HG03378 (cell line): Measurements from ENCODE around the gene MMP14.
"Not testable (repeated sequence)": the region's sequence is repeated elsewhere in the genome, so short reads cannot be mapped to it uniquely, and the experiment has no call there.

Experiments used
- ATAC-seq: cut with Tn5 transposase; IDR thresholded peaks from one replicate; pipeline ENCODE4 v1.9.1; 2021; ENCODE audit warnings: mild to moderate bottlenecking, moderate library complexity; ENCODE audit not compliant: unreplicated experiment

Gene MMP14

GRCh38 chr14:22856428-22856827, 20.0 kb downstream of the MMP14 start:
- no peak for ATAC-seq

- not testable (repeated sequence) for ATAC-seq
Measured at GRCh38 chr14:22860377-22860776, 24.0 kb downstream of the MMP14 start.

GRCh38 chr14:22861651-22862050, 25.3 kb downstream of the MMP14 start:
- ATAC-seq: no peak

DNA sequence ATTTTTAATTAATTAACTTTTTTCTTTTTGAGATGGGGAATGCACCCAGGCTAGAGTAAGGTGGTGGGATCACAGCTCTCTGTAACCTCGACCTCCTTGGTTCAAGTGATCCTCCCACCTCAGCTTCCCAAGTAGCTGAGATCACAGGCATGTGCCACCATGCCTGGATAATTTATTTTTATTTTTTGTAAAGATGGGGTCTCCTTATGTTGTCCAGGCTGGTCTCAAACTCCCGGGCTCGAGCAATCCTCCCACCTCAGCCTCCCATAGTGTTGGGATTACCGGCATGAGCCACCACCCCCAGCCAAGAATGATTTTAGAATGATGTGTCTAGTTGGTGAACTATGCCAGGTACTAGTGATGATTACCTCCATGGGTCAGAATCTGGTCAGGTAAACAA, 28.6 kb downstream of the MMP14 start:
- no peak for ATAC-seq

GRCh38 chr14:22865424-22866405, 29.3 kb downstream of the MMP14 start:
- ATAC-seq: no peak

DNA sequence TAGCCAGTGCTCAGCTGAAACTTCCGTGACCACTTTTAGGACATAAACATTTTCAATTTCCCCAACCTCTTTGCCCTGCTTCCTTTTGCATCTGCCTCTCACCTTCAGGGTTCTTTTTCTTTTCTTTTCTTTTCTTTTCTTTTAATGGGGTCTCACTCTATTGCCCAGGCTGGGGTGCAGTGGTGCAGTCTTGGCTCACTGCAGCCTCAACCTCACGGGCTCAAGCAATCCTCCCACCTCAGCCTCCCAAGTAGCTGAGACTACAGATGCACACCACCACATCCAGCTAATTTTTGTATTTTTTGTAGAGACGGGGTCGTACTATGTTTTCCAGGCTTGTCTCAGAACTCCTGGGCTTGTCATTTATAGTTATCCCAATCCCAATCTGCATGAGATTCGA, 30.5 kb downstream of the MMP14 start:
- no peak for ATAC-seq

- peak; percentile 53 for ATAC-seq
Measured at GRCh38 chr14:22870811-22871223, 34.4 kb downstream of the MMP14 start.

DNA sequence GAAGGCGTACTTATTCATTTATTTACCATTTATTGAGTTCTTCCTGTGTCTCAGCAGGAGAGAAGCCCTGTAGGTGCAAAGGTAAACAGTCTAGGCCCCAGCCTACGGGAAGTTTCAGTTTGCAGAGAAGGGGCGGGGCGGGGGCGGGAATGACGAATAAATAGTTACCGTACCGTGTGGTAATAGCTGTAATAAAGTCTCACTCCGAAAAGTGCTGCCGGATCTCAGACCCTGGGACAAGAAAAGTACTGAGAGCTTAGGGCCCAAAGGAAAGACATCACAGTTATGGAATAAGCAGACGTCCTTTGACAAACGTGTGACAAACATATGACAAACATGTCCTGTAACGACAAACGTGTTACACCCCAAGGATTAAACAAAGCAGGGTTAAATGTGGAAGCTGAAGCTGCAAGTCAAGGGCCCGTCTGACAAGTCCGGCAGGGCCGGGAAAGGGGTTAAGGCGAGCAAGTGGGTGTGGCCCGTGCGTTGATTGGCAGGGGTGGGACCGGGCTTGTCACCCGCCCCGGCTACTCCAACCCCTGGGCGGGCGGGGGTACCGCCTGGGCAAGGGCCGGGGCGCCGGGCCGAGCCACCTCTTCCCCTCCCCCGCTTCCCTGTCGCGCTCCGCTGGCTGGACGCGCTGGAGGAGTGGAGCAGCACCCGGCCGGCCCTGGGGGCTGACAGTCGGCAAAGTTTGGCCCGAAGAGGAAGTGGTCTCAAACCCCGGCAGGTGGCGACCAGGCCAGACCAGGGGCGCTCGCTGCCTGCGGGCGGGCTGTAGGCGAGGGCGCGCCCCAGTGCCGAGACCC, 35.0 kb downstream of the MMP14 start, which contains the start of gene LRP10:
Gene LRP10, plus strand, starts transcription at position 517 of the 809 bp plus-strand sequence. CDS start 564 bp downstream, outside the sequence.
- peak; percentile 66 for ATAC-seq

GRCh38 chr14:22872033-22872832, 35.8 kb downstream of the MMP14 start:
- ATAC-seq: no peak

- ATAC-seq: no peak
Measured at GRCh38 chr14:22872833-22873520, 36.6 kb downstream of the MMP14 start.

- no peak for ATAC-seq
Measured at GRCh38 chr14:22875003-22875747, 38.8 kb downstream of the MMP14 start.

DNA sequence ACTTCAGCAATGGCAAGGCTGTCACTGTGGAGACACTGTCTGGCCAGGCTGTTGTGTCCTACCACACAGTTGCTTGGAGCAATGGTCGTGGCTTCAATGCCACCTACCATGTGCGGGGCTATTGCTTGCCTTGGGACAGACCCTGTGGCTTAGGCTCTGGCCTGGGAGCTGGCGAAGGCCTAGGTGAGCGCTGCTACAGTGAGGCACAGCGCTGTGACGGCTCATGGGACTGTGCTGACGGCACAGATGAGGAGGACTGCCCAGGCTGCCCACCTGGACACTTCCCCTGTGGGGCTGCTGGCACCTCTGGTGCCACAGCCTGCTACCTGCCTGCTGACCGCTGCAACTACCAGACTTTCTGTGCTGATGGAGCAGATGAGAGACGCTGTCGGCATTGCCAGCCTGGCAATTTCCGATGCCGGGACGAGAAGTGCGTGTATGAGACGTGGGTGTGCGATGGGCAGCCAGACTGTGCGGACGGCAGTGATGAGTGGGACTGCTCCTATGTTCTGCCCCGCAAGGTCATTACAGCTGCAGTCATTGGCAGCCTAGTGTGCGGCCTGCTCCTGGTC, 39.4 kb downstream of the MMP14 start:
- ATAC-seq: no peak

DNA sequence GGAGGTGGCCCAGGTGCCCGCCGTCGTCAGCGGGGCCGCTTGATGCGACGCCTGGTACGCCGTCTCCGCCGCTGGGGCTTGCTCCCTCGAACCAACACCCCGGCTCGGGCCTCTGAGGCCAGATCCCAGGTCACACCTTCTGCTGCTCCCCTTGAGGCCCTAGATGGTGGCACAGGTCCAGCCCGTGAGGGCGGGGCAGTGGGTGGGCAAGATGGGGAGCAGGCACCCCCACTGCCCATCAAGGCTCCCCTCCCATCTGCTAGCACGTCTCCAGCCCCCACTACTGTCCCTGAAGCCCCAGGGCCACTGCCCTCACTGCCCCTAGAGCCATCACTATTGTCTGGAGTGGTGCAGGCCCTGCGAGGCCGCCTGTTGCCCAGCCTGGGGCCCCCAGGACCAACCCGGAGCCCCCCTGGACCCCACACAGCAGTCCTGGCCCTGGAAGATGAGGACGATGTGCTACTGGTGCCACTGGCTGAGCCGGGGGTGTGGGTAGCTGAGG, 40.7 kb downstream of the MMP14 start:
- ATAC-seq: no peak

DNA sequence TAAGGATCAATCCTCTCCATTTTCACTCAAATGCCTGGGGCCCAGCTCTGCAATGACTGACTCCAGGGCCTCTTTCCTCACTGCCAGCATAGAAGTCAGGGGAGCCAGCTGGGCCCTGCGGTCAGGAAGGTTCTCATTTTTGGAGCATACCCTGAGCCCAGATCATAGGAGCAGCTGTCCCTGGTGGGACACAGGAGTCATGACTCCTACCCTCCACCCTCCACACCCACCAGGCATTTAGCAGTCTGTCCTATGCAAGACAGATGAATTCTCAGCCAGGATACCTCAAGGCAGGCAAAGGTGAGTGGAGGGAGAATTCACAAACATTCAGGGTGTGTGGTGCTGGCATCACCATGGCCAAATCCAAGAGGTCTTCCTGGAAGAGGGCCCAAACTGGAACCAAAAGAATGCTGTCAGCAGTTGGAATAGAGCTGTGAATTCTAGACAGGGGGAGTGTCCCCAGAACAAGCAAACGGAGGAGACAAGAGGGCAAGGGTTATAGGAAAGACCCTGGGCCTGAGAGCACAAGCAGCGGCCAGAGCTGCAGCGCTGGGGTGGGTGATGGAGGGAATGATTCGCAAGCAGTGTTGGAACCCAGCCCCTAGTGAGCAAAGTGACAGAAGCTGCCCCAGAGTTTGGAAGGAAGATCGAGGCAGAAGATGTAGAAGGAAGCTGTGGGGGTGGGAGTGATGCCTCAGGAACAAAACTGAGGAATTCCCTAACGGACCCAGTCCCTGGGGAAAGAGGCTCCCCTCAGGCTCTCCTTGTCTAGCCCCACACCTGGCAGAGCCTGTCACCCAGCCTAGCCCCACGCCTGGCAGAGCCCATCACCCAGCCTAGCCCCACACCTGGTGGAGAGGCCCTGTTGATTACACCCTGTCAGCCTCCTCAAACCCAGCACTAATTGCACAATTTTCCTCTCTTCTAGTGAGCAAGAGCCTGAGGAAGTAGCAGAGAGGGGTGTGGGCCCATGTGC, 42.2 kb downstream of the MMP14 start:
- ATAC-seq: no peak

DNA sequence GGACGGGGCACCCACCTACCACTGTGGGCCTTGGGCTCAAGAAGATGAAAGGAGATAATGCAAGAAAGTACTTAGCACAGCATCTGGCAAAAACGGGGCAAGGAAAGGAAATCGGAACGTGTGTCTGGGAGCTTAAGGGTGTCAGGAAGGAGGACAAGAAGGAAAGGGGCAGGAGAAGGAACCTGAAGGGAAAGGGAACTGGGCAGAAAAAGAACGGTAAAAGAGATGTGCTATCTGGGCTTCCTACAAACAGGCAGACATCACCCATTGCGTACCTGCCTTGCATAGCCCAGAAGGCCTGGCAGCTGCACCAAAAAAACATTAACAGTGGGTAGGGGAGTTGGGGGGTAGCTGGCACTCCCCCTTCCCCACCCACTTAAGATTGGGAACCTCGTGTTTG, 45.7 kb downstream of the MMP14 start:
- no peak for ATAC-seq

DNA sequence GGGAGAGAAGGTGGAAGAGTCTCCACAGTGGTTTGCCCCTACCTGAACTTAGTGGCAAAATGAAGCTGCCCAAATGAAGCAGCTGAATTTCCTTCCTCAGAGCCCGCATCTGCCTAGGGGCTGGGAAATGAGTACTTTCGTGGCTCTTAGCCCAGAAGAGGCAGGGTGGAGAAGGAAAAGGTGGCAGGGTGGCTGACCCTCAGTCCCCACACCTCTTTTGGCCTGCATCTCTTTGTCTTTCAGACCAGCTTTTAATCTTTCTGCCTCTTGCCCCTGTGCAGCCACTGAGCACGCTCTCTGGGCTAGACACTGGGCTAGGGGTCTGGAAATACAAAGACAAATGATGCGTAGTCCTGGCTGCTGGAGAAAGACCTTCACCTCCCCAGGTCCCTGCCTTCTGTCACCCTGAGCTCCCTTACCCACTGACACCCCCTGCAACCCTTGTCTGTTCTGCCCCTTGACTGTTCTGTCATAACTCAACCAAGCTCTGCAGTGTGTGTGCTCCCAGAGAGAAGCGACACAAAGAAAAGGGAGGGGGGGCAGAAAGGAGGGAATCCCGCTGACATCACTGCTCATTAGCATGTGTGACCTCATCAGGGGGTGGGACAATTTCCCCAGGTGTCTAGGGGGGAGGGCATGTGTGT, 46.3 kb downstream of the MMP14 start:
- no peak for ATAC-seq
